GM10248 (cell line): Measurements from ENCODE around the gene HIVEP2.

Source experiments
- CTCF ChIA-PET: fragments of 300-600 bp; sonication (Branson Sonifier 250); formaldehyde crosslinking; extraction: SDS; loops from one replicate; lab custom pipeline; 2021; ENCODE audit warnings: antibody characterized with exemption; lab: Yijun Ruan, JAX
- POLR2A ChIA-PET: fragments of 350-650 bp; sonication (Branson Sonifier 250); formaldehyde crosslinking; extraction: SDS; loops from one replicate; lab custom pipeline; 2020; ENCODE audit warnings: antibody characterized with exemption; lab: Yijun Ruan, JAX
- DNase-seq: peaks from one replicate; pipeline ENCODE4 v3.0.0; 2012; ENCODE audit errors: extremely low spot score
- TF ChIP-seq, protein P1 (sequence below): IDR thresholded peaks from 2 replicates; pipeline ENCODE4 v1.5.1; 2012; ENCODE audit warnings: mild to moderate bottlenecking, low read depth; ENCODE audit errors: extremely low read depth, missing control alignments, control extremely low read depth

Gene HIVEP2

DNA sequence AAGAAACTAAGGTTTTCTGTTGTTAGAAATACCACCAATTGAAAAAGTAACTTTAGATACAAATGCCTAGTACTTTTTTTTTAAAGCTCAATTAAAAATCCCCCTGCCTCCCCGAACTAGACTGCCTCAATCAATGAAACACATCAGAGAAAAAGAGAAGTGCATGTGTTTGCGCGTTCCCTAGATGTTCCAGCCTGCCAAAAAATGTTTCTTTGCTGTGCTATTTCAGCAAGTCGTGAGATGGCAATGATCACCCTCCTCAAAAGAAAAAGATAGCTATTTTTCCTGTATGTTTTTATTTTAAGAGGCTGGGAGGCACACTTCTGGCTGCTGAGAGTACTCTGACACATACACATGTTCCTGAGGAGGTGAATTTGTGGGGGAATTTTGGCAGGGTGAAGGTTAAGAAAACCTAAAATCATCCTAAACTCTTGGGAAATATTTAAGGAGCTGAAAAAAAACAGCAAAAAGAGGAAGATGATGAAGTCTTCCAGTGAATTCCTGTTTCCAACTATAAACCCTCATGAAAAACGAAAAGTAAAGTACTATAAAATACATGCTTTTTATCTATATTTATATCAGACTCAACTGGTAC, 114.8 kb downstream of the HIVEP2 start:
- ChIA-PET POLR2A (no interaction called here), CTCF (interaction anchor here (1.6 to 18.5 kb wide), 3 partner anchors 5 to 20 kb away, joined by 4 to 196 read pairs (median 196); no protein-coding TSS in a partner anchor)
- no peak for DNase-seq
- TF ChIP-seq, protein P1, sequence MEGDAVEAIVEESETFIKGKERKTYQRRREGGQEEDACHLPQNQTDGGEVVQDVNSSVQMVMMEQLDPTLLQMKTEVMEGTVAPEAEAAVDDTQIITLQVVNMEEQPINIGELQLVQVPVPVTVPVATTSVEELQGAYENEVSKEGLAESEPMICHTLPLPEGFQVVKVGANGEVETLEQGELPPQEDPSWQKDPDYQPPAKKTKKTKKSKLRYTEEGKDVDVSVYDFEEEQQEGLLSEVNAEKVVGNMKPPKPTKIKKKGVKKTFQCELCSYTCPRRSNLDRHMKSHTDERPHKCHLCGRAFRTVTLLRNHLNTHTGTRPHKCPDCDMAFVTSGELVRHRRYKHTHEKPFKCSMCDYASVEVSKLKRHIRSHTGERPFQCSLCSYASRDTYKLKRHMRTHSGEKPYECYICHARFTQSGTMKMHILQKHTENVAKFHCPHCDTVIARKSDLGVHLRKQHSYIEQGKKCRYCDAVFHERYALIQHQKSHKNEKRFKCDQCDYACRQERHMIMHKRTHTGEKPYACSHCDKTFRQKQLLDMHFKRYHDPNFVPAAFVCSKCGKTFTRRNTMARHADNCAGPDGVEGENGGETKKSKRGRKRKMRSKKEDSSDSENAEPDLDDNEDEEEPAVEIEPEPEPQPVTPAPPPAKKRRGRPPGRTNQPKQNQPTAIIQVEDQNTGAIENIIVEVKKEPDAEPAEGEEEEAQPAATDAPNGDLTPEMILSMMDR, result no peak

DNA sequence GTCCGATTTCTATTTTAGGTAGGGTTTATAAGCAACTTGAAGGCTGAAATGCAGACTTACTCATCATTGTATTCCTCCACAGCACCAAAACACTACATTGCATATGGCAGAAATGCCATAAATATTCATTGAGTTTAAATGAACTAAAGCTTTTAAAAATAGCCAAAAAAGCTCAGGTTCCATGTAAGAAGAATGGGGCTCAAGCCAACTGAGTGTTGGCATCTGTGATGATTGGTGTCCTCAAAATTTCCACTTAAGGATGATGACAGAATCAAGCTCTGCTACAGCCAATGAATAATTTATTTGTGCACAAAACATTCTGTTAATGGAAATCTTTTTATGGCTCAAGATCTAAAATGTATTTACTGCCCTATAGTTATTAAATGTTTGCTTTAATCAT, 115.4 kb downstream of the HIVEP2 start:
- no peak for DNase-seq
- CTCF ChIA-PET, result interaction anchor here (1.6 to 18.5 kb wide), 3 partner anchors 5 to 19 kb away, joined by 4 to 196 read pairs (median 196); no protein-coding TSS in a partner anchor
- POLR2A ChIA-PET, result no interaction called here
- TF ChIP-seq, protein P1, result no peak

DNA sequence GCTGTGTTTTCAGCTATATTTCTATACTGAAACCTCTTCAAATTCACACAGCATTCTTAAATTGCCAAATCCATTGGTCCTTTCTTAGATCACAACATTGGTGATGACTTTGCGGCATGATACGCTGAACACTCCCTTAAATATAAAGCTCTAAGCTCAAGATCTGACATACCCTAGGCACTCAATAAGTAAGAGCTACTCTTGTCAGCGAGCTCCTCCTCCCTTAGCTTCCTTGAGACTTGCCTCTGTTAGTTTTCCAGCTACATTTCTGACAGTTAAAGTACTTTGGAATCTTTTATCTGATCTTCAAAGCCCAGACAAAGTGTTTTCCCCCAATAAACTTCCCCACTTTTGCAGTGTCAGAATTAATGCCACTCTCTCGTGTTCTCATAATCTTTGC, 117.0 kb downstream of the HIVEP2 start:
- ChIA-PET POLR2A (no interaction called here), CTCF (interaction anchor here (1.4 to 18.5 kb wide), 3 partner anchors 3 to 114 kb away, joined by 3 to 196 read pairs (median 196); no protein-coding TSS in a partner anchor)
- TF ChIP-seq, protein P1, result no peak

DNA sequence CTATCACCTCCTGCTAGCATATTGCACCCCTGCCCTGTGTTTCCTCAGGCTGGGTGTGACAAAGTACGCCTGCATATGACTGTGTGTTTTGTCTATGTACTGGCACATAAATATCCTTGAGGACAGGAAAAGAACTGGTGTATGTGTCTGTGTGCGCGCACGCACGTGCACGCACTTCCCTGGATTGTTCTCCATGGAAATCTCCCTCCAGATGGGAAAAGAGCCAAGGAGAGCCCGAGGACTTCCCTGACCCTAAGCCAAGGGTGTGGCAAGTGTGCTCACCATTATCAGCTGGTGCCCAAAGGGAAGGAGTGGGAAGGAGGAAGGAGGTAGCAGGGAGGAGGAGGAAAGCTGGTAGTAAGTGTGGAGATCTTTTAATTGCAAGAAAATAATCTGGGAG, 117.6 kb downstream of the HIVEP2 start:
- TF ChIP-seq, protein P1, result no peak
- DNase-seq, result no peak
- CTCF ChIA-PET, result interaction anchor here (1.4 to 18.5 kb wide), 3 partner anchors 3 to 114 kb away, joined by 3 to 196 read pairs (median 196); no protein-coding TSS in a partner anchor
- POLR2A ChIA-PET, result no interaction called here

More for the DNA sequence above, 117.0 kb downstream of the HIVEP2 start:
- DNase-seq, result no peak

DNA sequence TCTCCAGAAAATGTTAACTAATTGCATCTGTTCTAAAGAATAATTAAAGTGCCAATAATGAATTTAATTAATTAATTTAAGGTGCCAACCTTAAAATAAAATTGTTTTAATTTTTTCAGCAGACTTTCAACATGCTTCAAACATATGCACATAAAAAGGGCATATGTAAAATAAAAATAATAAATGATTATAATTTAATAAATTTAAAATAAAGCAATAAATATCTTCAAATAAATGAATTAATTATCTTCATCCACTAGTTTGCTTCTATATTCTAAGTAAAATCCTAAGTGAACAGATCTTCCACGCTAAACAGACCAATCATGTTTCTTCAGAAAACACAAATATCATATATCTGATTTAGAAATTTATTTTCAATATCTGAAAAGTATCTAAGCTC, 119.2 kb downstream of the HIVEP2 start:
- no peak for DNase-seq
- TF ChIP-seq, protein P1, result no peak
- CTCF ChIA-PET, result interaction anchor here (0.8 to 14.3 kb wide), 4 partner anchors 10 to 37 kb away, joined by 3 to 196 read pairs (median 4); no protein-coding TSS in a partner anchor
- POLR2A ChIA-PET, result no interaction called here

DNA sequence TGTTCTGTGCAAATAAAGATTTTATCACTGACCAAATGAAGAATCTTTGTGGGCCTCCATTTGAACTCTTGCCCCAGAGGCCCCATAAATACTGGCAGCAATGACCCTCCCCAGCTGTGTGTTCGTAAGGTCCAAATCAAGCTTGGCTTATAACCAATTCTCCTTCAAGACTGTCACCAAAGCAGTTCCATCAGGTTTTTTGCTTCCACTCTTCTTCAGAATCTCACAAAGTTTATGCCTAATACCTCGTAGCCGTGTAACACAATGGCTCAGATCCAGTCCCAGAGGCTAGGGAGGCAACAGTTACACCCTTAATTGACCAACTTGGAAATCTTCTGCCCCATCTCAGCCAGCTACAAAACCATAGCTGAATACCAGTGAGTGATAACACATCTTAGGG, 120.5 kb downstream of the HIVEP2 start:
- TF ChIP-seq, protein P1, result no peak
- CTCF ChIA-PET, result interaction anchor here (0.8 to 14.3 kb wide), 7 partner anchors 8 to 119 kb away, joined by 3 to 196 read pairs (median 3); no protein-coding TSS in a partner anchor
- POLR2A ChIA-PET, result no interaction called here
- no peak for DNase-seq
